Brain microvascular endothelial cell (primary cell): ENCODE data around the gene CCDC159.

Source experiments
- DNase-seq: peaks from one replicate; pipeline ENCODE4 v3.0.0-alpha.2; 2020
- H3K27ac ChIP-seq: fragments of 250-450 bp; sonication (Bioruptor Pico); 2 replicates; pipeline ENCODE4 v1.5.1; 2020; ENCODE audit warnings: mild to moderate bottlenecking, moderate library complexity
- H3K27me3 ChIP-seq: fragments of 250-450 bp; sonication (Bioruptor Pico); replicated peaks from 2 replicates; pipeline ENCODE4 v1.5.1; 2020; ENCODE audit warnings: mild to moderate bottlenecking
- H3K36me3 ChIP-seq: fragments of 250-450 bp; sonication (Bioruptor Pico); replicated peaks from 2 replicates; pipeline ENCODE4 v1.5.1; 2020; ENCODE audit warnings: mild to moderate bottlenecking
- H3K4me3 ChIP-seq: 2 replicates; pipeline ENCODE4 v1.5.1; 2011; ENCODE audit warnings: low read depth, mild to moderate bottlenecking, control low read depth, low read length, moderate library complexity
- CTCF ChIP-seq: IDR thresholded peaks from 2 replicates; pipeline ENCODE4 v1.5.1; 2011; ENCODE audit warnings: low read depth, mild to moderate bottlenecking, moderate library complexity, low read length, control low read depth, inconsistent platforms; ENCODE audit errors: missing control alignments
- in situ Hi-C: cut with HindIII; loops from 2 replicates; pipeline ENCODE4 v1.10.0; 2017; ENCODE audit warnings: low sequenced_read_pairs, low pct_ligation_motif_present

CCDC159 gene

GRCh38 chr19:11382898-11383705, 36.8 kb downstream of the CCDC159 start:
- DNase-seq, result no peak

GRCh38 chr19:11383706-11384048, 37.4 kb downstream of the CCDC159 start:
- in situ Hi-C loops, result no loop called here
- Histone ChIP-seq H3K27ac (no peak overlapping the region), H3K4me3 (peak overlapping the region; percentile 45), H3K36me3 (no peaks in the 10 kb centered on the region), H3K27me3 (no peaks in the 10 kb centered on the region)
- no peak for TF ChIP-seq CTCF
- DNase-seq, result no peak

More at GRCh38 chr19:11382898-11383705, 36.8 kb downstream of the CCDC159 start:
- H3K36me3 ChIP-seq, result no peaks in the 10 kb centered on the region
- H3K27me3 ChIP-seq, result no peaks in the 10 kb centered on the region
- peak; percentile 81 for TF ChIP-seq CTCF
- peak overlapping the region; percentile 45 for H3K4me3 ChIP-seq
- in situ Hi-C loops, result no loop called here
- H3K27ac ChIP-seq, result no peak overlapping the region

- H3K4me3 ChIP-seq, result no peak overlapping the region
- no peak for TF ChIP-seq CTCF
- H3K27me3 ChIP-seq, result no peaks in the 10 kb centered on the region
- H3K27ac ChIP-seq, result no peak overlapping the region
- no peak for DNase-seq
- no peaks in the 10 kb centered on the region for H3K36me3 ChIP-seq
- in situ Hi-C loops, result no loop called here
These were observed 38.4 kb downstream of the CCDC159 start for GRCh38 chr19:11384778-11385129.

- no peak for TF ChIP-seq CTCF
- no peak overlapping the region for H3K27ac ChIP-seq
- in situ Hi-C loops, result no loop called here
- no peak for DNase-seq
- no peak overlapping the region for H3K4me3 ChIP-seq
- no peaks in the 10 kb centered on the region for H3K36me3 ChIP-seq
- no peaks in the 10 kb centered on the region for H3K27me3 ChIP-seq
These were observed 41.1 kb downstream of the CCDC159 start for GRCh38 chr19:11387162-11388034.

GRCh38 chr19:11390359-11390758, 44.0 kb downstream of the CCDC159 start:
- H3K36me3 ChIP-seq, result no peaks in the 10 kb centered on the region
- DNase-seq, result no peak
- TF ChIP-seq CTCF, result no peak
- H3K27ac ChIP-seq, result no peak overlapping the region
- in situ Hi-C loops, result no loop called here
- no peak overlapping the region for H3K4me3 ChIP-seq
- no peaks in the 10 kb centered on the region for H3K27me3 ChIP-seq
